ENCODE data around the gene C1orf116. TPM values are rescaled to one million over a fixed set of nuclear protein-coding genes. Genes with fewer than 3 reads are reported as not detected.

Gene C1orf116
- total and polyA plus RNA-seq, 4 donors, result 0.27 to 0.79 (median 0.46) TPM

GRCh38 chr1:207058878-207059867 lies 26.6 kb upstream of the C1orf116 start (continued):
- TF ChIP-seq HNF4A (conservative IDR thresholded peaks at IDR 0.05) (no peak), ZBTB33 (IDR thresholded peaks at IDR 0.05) (no peak), FOXA2 (IDR thresholded peaks at IDR 0.05) (no peak), MAX (IDR thresholded peaks at IDR 0.05) (no peak)

GRCh38 chr1:207058252-207058651 lies 25.7 kb upstream of the C1orf116 start:
- Histone ChIP-seq H3K36me3 (ENCODE audit: control insufficient read depth in 4 of 4, insufficient read depth in 3 of 4, low read depth in 1 of 4, low read length in 3 of 4) (peaks cover 2 to 16% (median 14%) of the 10 kb centered on the region in 4 donors), H3K4me3 (ENCODE audit: low read depth in 1 of 3, low read length in 3 of 3) (no peak overlapping the region), H3K27ac (ENCODE audit: low read depth in 1 of 2, low read length in 2 of 2) (no peak overlapping the region), H3K9ac (ENCODE audit: low read depth in 1 of 2, low read length in 2 of 2) (no peak overlapping the region), H3K27me3 (ENCODE audit: control insufficient read depth in 4 of 4, insufficient read depth in 4 of 4, low read length in 3 of 4) (no peaks in the 10 kb centered on the region), H3K9me3 (ENCODE audit: control insufficient read depth in 4 of 4, low read length in 3 of 4) (no peaks in the 10 kb centered on the region), H3K4me1 (ENCODE audit: control insufficient read depth in 4 of 4, insufficient read depth in 4 of 4, low read length in 3 of 4) (peaks cover 0 to 4% (median 0%) of the 10 kb centered on the region in 4 donors)
- no peak for DNase-seq (ENCODE audit: low spot score)
- 91% methylated on average over 4 of the region's 4 CpGs for WGBS
- no peak for TF ChIP-seq TAF1 (conservative IDR thresholded peaks at IDR 0.05)
- no peak for TF ChIP-seq FOXA2 (IDR thresholded peaks at IDR 0.05)
- TF ChIP-seq HNF4G (IDR thresholded peaks at IDR 0.05), result no peak
- no peak for TF ChIP-seq NR2F2 (IDR thresholded peaks at IDR 0.05)
- TF ChIP-seq RAD21 (IDR thresholded peaks at IDR 0.05), result no peak
- TF ChIP-seq YY1 (IDR thresholded peaks at IDR 0.05), result no peak
- no peak for TF ChIP-seq HNF4A (conservative IDR thresholded peaks at IDR 0.05)
- TF ChIP-seq MAX (IDR thresholded peaks at IDR 0.05), result no peak
- no peak for TF ChIP-seq ATF3 (IDR thresholded peaks at IDR 0.05)
- no peak for TF ChIP-seq SP1 (IDR thresholded peaks at IDR 0.05)
- TF ChIP-seq ZBTB33 (IDR thresholded peaks at IDR 0.05), result no peak
- no peak for TF ChIP-seq CTCF (IDR thresholded peaks at IDR 0.05; ENCODE audit: low read depth, low read length, missing input control)
- TF ChIP-seq RXRA (IDR thresholded peaks at IDR 0.05), result no peak
- no peak for TF ChIP-seq FOXA1 (IDR thresholded peaks at IDR 0.05)
